Jurkat, Clone E6-1 (cell line): ENCODE results near the gene SASH3.

Experiments used
- DNase-seq: peaks from one replicate; pipeline ENCODE4 v3.0.0-alpha.2; 2011; ENCODE audit warnings: low read depth, low spot score
- H3K4me3 ChIP-seq: 2 replicates; pipeline ENCODE4 v1.5.1; 2011; ENCODE audit warnings: mild to moderate bottlenecking, low read length, control low read depth, moderate library complexity

SASH3 gene

DNA sequence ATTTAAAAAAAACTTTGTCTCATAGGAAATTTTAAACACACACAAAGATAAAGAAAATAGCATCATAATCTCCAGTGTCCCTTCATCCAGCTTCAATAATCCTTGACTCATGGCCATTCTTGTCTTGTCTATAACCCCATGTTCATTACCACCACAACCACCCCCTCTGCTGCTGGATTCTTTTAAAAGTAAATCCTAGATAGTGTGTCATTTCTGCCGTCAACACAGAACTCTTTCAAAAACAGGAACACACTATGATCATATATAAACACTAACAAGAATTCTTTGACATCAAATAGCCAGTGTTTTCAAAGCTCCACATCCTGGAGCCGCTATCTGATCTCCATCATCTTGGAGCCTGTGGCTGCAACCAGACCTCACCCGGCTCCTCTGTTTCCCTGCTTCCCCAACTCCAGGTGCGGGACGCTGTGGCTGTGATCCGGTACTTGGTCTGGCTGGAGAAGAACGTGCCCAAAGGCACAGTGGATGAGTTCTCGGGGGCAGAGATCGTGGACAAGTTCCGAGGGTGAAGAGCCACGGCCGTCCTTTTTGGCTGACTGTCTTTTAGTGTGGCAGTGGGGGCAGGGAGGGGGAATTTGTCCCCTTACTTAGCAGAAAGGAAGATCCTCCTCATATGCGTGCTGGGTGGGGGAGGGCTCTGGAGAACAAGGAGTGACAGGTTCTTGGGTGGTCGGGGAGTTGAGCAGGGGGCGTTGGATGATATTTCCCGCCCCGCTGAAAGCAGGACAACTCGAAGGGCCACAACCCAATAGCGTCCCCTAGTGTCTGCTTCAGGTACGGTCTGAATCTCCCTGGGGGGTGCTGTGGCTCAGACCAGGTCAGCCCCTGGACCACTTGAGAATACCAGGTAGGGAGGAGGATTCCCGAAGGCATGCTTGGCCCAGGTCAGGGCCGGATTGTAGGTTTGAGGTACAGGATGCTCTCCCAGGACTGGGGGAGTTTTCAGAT is 25.4 kb upstream of the SASH3 start:
- no peak for DNase-seq
- no peak overlapping the region for H3K4me3 ChIP-seq

DNA sequence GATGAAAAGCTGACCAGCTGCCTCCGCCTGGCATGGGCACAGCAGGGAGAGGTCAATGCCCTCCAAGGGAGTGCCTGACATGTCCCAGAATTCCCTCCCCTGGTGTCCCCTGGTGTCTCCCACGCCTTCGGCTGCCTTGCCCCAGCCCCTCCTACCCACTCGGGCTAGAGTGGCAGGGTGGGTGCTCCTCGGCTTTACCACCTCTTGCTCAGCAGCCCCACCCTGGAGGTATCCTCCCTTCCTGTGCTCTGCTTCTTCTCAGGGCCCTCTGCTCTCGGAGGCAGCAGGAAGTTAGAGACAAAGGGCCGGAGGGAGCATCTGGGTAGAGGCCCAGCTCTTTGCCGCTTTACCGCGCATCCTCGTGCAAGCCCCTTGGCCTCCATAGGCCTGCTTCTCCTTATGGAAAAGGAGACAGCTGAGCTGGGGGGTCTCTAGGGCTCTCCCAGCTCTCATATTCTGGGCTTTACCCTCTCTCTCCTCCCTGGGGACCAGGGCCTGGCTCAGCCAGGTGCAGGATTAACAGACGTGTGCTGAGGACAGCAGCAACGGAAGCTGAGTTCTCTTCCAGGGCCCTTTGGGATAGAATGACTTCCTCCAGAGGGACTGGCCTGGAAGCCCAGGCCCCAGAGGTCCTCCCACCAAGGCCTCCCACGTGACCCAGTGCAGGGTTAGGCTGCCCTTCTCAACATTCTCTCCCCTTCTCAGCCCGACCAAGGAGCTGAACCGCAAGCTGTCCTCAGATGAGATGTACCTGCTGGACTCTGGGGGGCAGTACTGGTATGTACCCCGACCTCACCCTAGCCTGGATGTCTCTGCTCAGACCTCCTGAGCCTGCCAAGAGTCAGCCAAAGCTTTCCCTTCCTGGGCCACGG is 23.7 kb upstream of the SASH3 start:
- H3K4me3 ChIP-seq = peak overlapping the region; percentile 34
- DNase-seq = no peak

DNA sequence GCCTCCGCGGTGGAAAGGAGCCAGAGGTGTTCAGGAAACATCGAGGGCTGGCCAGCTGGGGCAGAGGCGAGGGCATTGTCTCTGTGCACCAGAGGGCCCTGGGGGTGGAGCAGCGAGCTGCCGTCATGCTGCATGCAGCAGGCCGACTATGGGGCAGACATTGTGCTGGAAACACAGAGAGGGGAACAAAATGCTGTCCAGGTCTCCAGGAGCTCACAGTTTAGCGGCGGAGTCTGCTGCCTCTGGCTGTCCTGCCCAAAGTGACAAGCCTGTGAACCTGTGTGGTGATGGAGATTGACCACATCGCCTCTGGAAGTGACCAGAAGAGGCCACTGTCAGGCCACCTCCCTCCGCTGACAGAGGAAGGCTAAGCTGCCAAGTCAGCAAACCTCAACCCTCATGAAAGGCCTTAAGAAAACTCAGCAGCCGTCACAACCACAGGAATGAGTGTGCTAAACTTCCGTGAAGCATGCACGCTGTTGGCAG is 20.1 kb upstream of the SASH3 start:
- DNase-seq = peak; percentile 83
- no peak overlapping the region for H3K4me3 ChIP-seq

DNA sequence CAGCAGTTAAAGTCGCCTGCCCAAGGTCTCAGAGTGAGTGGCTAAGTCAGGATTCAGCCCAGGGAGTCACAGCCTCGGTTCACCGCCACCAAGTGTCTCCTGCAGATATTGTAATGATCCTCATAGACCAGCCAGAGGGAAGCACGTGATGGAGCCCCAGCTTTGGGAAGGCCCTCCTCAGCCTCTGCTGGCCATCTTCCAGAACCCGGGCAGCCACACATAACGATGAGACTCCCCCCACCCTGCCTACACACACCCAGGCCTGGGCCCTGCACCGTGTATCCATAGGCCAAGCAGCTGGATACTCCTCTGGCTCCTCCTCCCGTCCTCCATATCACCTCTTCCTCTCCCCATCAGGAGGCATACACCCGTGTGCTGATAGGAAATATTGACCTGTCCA is 19.6 kb upstream of the SASH3 start:
- no peak overlapping the region for H3K4me3 ChIP-seq
- DNase-seq = no peak

DNA sequence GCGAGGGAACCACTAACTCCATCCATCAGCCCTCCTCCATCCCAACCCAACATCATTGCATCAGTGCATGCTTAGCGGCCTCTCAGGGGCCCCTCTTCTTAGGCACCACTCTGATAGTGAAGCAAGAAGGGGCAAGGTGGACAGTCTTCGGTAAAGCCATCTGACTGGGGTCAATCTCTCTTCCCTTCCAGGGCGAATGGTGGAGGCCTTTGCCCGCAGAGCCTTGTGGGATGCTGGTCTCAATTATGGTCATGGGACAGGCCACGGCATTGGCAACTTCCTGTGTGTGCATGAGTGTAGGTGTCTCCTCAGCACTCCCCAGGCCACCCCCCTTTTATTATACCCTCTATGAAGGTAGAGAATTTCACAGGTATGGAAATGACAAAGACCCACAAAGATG is 18.8 kb upstream of the SASH3 start:
- DNase-seq = no peak
- no peak overlapping the region for H3K4me3 ChIP-seq

DNA sequence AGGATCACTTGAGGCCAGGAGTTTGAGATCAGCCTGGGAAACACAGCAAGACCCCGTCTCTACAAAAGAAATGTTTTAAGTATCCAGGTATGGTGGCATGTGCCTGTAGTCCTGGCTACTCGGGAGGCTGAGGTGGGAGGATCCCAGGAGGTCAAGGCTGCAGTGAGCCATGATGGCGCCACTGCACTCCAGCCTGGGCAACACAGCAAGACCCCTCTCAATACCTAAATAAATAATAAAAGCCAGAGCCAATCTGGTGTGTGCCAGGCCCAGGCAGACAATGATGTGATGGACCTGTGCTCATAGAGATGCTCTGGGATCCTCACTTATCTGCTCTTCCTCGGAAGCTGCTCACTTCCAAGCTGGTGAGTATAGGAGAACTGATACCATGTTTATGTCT is 18.2 kb upstream of the SASH3 start:
- H3K4me3 ChIP-seq = no peak overlapping the region
- no peak for DNase-seq

DNA sequence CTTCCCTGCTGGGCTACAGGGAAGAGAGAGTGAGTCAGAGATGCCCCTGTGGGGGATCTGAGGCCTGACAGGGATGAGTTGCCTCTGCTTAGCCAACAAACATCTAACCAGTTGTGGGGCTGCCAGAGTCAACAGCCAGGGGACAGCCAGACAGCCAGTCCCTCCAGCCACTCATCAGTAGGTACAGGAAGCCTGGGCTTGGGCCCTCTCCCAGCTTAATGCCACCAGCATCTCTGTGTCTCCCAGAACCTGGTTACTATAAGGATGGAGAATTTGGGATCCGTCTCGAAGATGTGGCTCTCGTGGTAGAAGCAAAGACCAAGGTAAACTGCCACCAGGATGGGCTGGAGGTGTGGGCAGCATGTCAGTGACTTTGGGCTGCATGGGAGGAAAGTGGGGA is 17.3 kb upstream of the SASH3 start:
- H3K4me3 ChIP-seq = no peak overlapping the region
- DNase-seq = no peak

DNA sequence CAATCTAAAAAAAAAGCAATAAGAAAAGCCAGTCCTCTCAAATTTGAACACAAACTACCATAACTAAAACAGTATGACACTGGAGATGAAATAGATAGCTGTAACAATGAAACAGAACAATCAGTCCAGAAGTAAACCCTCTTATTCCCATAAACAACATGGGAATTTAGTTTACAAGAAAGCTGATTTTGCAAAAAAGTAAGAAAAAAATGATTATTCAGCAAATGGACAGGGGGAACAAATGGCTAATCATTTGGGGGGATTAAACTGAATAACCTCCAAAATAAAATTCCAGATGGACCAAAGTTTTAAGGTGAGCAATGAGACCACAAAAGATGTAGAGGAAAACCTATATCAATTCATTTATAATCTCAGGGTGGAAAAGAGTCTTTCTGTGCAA is 16.1 kb upstream of the SASH3 start:
- H3K4me3 ChIP-seq = no peak overlapping the region
- DNase-seq = no peak

DNA sequence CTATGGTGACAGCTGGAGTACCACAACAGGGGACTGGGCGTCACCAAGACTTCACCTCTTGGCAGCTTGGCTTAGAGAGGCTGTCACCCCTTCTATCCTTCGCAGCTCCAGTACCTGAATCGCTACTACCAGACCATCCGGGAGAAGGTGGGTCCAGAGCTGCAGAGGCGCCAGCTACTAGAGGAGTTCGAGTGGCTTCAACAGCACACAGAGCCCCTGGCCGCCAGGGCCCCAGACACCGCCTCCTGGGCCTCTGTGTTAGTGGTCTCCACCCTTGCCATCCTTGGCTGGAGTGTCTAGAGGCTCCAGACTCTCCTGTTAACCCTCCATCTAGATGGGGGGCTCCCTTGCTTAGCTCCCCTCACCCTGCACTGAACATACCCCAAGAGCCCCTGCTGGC is 11.6 kb upstream of the SASH3 start:
- DNase-seq = no peak

DNA sequence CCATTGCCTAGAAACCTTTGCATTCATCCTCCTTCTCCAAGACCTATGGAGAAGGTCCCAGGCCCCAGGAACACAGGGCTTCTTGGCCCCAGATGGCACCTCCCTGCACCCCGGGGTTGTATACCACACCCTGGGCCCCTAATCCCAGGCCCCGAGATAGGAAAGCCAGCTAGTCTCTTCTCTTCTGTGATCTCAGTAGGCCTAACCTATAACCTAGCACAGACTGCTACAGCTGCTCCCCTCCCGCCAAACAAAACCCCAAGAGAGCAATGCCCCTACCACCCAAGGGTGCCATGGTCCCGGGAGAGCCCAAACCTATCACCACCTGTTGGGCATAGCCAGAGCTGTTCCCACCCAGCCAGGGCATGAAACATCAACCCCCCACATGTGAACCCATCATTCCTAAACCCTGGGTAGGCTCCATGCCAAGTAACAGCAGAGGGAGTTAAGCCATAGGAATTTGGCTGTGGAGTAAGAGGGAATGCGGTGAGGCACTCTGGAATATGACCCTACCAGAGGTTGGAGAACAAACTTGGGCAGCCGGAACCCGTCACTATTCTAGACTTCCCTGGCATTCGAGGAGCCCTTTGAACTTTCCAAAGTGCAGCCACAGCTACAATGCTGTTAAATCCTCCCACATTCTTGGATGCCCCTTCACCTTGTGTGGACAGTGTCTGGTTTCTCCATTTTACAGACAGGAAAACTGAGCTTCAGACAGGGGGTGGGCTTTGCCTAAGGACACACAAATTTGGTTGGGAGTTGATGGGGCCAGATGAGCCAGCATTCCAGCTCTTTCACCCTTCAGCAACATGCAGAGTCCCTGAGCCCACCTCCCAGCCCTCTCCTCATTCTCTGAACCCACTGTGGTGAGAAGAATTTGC is 10.9 kb upstream of the SASH3 start:
- H3K4me3 ChIP-seq = peak overlapping the region; percentile 38

More for the DNA sequence above, 11.6 kb upstream of the SASH3 start:
- H3K4me3 ChIP-seq = no peak overlapping the region

DNA sequence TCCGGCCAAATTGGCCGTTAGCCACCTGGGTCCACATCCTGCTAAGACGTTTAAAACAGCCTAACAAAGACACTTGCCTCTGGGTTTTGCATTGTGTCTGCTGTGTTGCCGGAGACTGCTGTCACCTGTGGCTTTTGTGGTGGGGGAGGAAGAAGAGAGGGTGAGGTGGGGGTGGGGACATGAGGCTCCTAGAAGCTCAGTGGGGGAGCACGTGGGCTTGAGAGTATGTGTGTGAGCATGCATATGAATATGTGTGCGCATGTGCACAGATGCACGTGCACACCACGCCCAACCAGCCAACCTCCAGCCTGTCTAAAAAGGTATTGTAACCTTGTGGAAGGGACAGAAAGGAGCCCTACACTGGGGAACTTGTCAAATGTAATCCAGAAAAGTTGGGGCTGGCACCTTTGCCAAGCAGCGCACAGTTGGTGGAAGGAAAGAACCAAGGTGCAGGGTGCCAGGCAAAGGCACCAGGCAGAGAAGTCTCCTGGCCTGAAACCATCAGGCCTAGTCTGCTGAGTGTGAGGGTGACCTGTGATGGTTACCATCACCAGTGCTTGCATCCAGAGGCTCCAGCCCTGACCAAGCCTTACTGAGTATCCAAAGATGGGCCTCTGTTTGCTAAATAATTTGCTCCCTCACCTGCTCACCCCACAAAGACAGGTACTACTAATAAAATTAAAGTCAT is 10.1 kb upstream of the SASH3 start:
- H3K4me3 ChIP-seq = peak overlapping the region; percentile 38
- peak; percentile 97 for DNase-seq

More for the DNA sequence above, 10.9 kb upstream of the SASH3 start:
- DNase-seq = no peak

DNA sequence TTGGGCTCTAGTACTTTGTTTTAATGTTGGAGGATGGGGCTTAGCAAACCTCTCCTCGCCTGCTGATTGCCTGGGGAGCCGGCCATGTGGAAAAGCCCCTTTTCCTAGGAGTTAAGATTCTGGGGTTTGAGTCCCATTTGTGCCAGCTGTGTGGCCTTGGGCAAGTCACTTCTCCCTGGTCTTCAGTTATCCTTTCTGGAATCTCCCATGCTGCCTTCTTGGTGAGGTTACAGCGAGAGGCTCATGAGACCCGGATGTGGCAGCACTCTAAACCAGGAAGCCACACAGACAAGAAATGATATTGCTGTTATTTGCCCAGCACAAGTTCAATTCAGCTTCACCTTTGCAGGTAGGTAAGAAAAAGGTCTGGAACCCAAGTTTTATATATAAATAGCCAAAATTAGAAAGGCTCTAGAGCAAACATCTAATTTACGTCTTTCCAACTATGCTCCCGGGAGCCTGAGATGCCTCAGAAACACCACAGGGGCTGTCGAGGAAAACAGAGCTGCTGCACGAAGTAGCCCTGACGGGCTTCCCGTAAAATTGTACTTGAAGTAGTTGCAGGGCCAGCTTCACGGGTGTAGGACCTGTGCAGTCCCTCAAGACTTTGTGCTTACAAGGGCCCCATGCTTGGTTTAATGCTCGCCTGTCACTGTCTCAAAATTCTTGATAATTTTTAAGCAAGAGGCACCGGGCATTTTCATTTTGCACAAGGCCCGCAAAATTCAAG is 8.3 kb upstream of the SASH3 start:
- H3K4me3 ChIP-seq = peak overlapping the region; percentile 16
- DNase-seq = peak; percentile 67

DNA sequence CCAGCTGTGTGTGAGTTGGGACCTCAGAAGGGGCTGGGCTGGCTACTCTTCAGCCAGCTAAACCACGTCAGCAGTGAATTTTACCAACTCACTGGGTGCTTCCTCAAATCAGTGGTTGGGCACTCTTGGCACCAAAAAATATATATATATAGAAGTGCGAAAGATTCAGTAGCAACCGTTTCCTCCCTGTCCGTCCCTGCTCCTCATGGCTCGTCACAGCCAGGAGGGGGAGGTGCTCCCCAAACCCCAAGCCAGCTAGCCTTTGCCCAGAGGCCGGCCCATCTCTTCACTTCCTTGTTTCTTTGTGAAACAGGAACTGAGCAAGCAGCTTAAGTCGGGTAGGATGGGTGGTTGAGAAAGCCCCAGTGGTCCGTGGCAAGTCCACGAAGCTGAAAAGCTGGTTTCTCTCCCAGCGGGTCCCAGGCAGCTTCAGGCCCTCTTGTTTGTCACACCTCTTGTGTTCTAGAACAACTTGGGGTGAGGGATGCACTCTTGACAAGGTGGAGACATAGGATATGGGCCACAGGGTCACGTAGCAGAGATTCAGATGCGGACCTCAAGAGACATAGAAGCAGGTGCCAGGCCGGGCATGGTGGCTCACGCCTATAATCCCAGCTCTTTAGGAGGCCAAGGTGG is 6.8 kb upstream of the SASH3 start:
- DNase-seq = no peak
- H3K4me3 ChIP-seq = no peak overlapping the region

DNA sequence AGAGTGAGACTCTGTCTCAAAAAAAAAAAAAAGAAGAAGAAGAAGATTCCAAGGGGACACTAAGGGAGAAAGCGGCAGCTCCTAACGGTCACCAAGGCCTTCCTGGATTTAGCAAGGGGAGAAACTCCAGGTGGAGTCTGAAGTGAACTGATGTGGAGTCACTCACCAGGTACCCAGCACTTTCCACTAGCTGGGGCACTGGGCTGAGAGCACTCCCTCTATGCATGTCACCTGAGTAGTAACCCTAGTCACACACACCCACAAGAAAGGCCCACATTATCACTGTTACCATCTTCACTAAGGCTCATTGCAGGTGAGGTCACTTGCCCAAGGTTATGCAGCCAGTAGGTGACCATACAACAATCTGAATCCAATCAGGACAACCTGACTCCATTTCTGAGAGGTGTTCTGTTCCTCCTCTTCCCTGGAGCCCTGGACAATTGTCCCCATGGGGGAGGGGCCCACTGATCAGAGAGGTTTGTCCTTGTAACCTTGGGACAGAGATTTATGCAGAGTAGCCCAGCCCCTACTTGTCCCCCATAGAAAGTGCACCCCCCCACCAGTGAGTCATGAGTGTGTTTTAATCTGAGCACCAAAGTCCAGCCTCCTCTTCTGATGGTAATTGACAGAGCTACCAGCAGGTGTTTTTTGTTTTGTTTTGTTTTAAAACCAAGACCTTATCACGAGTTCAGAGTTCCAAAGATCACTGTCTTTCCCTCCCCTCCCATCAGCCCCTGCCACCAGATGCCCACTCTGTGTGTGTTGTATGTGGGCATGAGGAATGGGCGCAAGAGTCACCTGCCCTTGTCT is 5.9 kb upstream of the SASH3 start:
- no peak for DNase-seq
- no peak overlapping the region for H3K4me3 ChIP-seq

DNA sequence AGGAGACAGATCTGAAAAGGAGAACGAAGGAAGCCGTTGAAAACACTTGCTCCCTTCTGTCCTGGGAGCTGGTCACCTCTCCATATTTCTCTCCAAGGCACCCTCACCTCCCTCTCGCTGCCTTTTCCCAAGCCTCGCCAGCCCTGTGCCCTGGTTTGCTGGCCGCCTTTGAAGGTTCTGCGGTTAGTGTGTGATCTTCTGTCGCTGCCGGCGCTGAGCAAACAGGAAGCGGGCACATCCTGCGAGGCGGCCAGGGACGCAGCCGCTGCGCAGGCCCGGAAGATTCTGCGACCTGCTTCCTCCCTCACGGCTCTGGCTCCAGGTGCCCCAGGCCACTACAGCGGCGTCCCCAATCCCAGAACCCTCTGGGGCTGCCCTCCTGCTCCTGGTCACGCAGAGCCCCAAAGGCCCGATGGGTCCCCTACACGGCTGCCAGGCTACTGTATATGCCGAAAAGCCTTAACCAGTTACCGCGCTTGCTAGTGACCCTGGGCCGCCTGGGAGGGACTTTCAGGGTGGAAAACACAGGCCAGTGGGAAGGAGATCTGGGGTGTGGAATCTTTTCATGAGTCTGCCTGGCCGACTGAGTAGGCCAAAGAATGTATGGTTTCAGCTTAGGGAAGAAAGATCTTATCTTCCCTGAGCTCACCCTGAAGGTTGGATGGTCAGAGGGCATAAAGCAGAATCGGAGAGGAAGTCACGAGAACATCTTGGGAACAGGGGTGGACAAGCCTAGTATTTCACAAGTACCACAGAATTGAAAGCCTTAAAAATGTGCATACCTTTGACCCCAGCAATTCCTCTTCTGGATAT is 2.3 kb upstream of the SASH3 start:
- DNase-seq = peak; percentile 81
- peak overlapping the region; percentile 43 for H3K4me3 ChIP-seq
